ENCODE data around the gene CREBRF. TPM values are rescaled to one million over a fixed set of nuclear protein-coding genes. Genes with fewer than 3 reads are reported as not detected.
"Not testable (repeated sequence)": the region's sequence is repeated elsewhere in the genome, so short reads cannot be mapped to it uniquely, and the experiment has no call there.

CREBRF gene
- total and polyA plus RNA-seq, 2 donors (not counting 3 experiments of a cell fraction or from before 2014, with no cell fraction given) = 2.7 to 8.8 TPM

DNA sequence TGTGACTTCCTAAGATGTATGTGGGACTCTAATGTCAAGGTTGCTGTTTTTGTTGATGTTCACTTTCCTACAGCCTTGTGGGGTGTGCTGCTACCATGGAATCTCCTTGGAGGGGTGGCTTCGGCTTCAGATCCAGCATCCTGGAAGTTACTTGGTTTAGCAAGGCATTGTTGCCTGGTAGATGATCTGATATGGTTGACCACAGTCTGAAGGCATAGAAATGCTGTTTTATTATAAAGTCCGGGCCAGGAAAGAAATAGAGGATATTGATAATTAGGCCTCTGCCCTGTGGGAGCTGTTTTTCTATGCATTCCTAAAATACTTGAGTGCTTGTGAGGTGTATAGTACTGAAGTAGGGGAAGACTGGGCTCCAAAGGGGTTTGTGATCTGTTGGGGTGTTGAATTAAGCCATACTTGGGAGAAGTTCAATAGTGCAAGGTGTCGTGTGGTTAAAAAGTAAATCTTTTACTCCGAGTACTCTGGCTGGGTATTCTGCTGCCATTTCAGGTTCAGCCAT, 27.3 kb upstream of the CREBRF start:
- BruUV-seq (replicated peaks) = no TSS peak
- Histone ChIP-seq H3K4me3 (replicated peaks in 1 of 3; ENCODE audit: insufficient read depth in 1 of 3, low read depth in 1 of 3, low read length in 3 of 3) (no peak overlapping the region), H3K4me1 (ENCODE audit: control insufficient read depth, extremely low read depth, insufficient read depth, low read length) (peaks cover 26% of the 10 kb centered on the region), H3K36me3 (ENCODE audit: control insufficient read depth in 2 of 2, extremely low read depth in 1 of 2, insufficient read depth in 2 of 2, low read length in 2 of 2) (no peaks in the 10 kb centered on the region), H3K27me3 (ENCODE audit: control insufficient read depth in 2 of 2, insufficient read depth in 2 of 2, low read length in 2 of 2) (no peaks in the 10 kb centered on the region), H3K27ac (ENCODE audit: insufficient read depth, low read depth, low read length) (peak overlapping the region; percentile 14), H3K9me1 (replicated peaks; ENCODE audit: control insufficient read depth, extremely low read depth, insufficient read depth, low read length) (no peaks in the 10 kb centered on the region), H2AFZ (ENCODE audit: low read depth, low read length) (no peak overlapping the region), H3K9ac (replicated peaks; ENCODE audit: extremely low read depth, insufficient read depth, low read length) (no peak overlapping the region), H3K79me2 (ENCODE audit: control insufficient read depth, insufficient read depth, low read length) (peaks cover 24% of the 10 kb centered on the region), H3K4me2 (ENCODE audit: insufficient read depth, low read length) (peak overlapping the region; percentile 15), H3K9me3 (replicated peaks; ENCODE audit: control insufficient read depth, insufficient read depth, low read length) (no peaks in the 10 kb centered on the region), H4K20me1 (replicated peaks; ENCODE audit: control insufficient read depth, extremely low read depth, insufficient read depth, low read length) (no peaks in the 10 kb centered on the region)
- ChIA-PET CTCF (interaction anchor here (0.9 to 1.6 kb wide), 8 partner anchors 10 to 107 kb away, joined by 3 to 8 read pairs (median 4); no protein-coding TSS in a partner anchor), POLR2A (no interaction called here)
- intact Hi-C loops (cut with micrococcal nuclease) = loop anchor here (1.0 to 2.0 kb wide), 2 partner anchors 28 to 45 kb away; partner anchors contain the start of gene CREBRF
- TF ChIP-seq JUN (IDR thresholded peaks at IDR 0.05; ENCODE audit: borderline replicate concordance, insufficient read depth, insufficient read length, low read depth) = no peak
- TF ChIP-seq, protein P1, sequence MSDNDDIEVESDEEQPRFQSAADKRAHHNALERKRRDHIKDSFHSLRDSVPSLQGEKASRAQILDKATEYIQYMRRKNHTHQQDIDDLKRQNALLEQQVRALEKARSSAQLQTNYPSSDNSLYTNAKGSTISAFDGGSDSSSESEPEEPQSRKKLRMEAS (IDR thresholded peaks at IDR 0.05; ENCODE audit: insufficient read depth, insufficient read length) = no peak
- FAIRE-seq (no peak), DNase-seq (ENCODE audit: low read depth, low spot score) (peak; percentile 67)
- dilution Hi-C loops (cut with MboI; ENCODE audit: extremely low pct_ligation_motif_present, low sequenced_read_pairs) = no loop called here

DNA sequence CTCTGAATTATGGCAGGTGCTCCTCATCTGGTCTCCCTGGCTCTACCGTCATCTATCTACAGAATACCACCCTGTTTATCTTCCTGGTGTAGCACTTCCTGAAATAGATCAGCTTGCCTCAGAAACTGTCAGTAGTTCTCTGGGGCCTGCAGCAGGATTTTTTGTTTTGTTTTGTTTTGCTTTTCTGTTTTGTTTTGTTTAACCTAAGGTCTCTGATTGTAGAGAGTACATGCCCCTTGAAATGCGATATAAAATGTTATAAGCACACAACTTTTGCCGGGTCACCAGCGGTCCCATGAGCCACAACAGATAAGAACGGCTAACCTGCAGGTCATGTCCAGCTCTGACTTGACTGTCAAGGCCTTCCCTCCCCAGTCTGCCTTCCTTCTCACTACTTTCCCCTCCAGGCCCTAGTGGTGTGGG, 26.6 kb upstream of the CREBRF start:
- POLR2A ChIA-PET = no interaction called here
- Histone ChIP-seq H3K4me1 (ENCODE audit: control insufficient read depth, extremely low read depth, insufficient read depth, low read length) (peaks cover 26% of the 10 kb centered on the region), H2AFZ (ENCODE audit: low read depth, low read length) (no peak overlapping the region), H3K27me3 (ENCODE audit: control insufficient read depth in 2 of 2, insufficient read depth in 2 of 2, low read length in 2 of 2) (no peaks in the 10 kb centered on the region), H3K36me3 (ENCODE audit: control insufficient read depth in 2 of 2, extremely low read depth in 1 of 2, insufficient read depth in 2 of 2, low read length in 2 of 2) (peaks cover 0 to under 1% of the 10 kb centered on the region in 2 experiments), H3K4me3 (replicated peaks in 1 of 3; ENCODE audit: insufficient read depth in 1 of 3, low read depth in 1 of 3, low read length in 3 of 3) (no peak overlapping the region), H3K4me2 (ENCODE audit: insufficient read depth, low read length) (peak overlapping the region; percentile 15), H3K9ac (replicated peaks; ENCODE audit: extremely low read depth, insufficient read depth, low read length) (no peak overlapping the region), H3K27ac (ENCODE audit: insufficient read depth, low read depth, low read length) (peak overlapping the region; percentile 14), H4K20me1 (replicated peaks; ENCODE audit: control insufficient read depth, extremely low read depth, insufficient read depth, low read length) (no peaks in the 10 kb centered on the region), H3K79me2 (ENCODE audit: control insufficient read depth, insufficient read depth, low read length) (peaks cover 22% of the 10 kb centered on the region), H3K9me3 (replicated peaks; ENCODE audit: control insufficient read depth, insufficient read depth, low read length) (no peaks in the 10 kb centered on the region), H3K9me1 (replicated peaks; ENCODE audit: control insufficient read depth, extremely low read depth, insufficient read depth, low read length) (no peaks in the 10 kb centered on the region)
- TF ChIP-seq POLR2A (IDR thresholded peaks at IDR 0.05; ENCODE audit: low read depth, low read length) (no peak), GATA2 (IDR thresholded peaks at IDR 0.05; ENCODE audit: insufficient read depth, insufficient read length, low read depth, low read length) (no peak)
- TF ChIP-seq, protein P1 (IDR thresholded peaks at IDR 0.05; ENCODE audit: insufficient read depth, insufficient read length) = no peak
- CTCF ChIA-PET = interaction anchor here (0.7 to 1.6 kb wide), 10 partner anchors 8 to 106 kb away, joined by 3 to 8 read pairs (median 4); no protein-coding TSS in a partner anchor
- FAIRE-seq = peak; percentile 85
- dilution Hi-C loops (cut with MboI; ENCODE audit: extremely low pct_ligation_motif_present, low sequenced_read_pairs) = no loop called here
- no TSS peak for BruUV-seq (replicated peaks)
- intact Hi-C loops (cut with micrococcal nuclease) = loop anchor here (1.0 to 2.0 kb wide), 2 partner anchors 27 to 45 kb away; partner anchors contain the start of gene CREBRF
- DNase-seq (ENCODE audit: low read depth, low spot score) = peak; percentile 76

DNA sequence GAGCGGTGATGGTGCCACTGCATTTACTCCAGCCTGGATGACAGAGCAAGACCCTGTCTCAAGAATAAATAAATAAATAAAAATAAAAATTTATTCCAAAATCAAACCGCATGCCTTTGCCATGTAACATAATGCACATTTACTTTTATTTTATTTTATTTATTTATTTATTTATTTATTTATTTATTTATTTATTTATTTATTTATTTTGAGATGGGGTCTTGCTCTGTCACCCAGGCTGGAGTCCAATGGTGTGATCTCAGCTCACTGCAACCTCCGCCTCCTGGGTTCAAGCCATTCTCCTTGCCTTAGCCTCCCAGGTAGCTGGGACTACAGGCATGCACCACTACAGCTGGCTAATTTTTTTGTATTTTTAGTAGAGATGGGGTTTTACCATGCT, 24.1 kb upstream of the CREBRF start:
- CTCF ChIA-PET; H3K79me2 ChIP-seq (ENCODE audit: control insufficient read depth, insufficient read depth, low read length); FAIRE-seq; H3K36me3 ChIP-seq (ENCODE audit: control insufficient read depth in 2 of 2, extremely low read depth in 1 of 2, insufficient read depth in 2 of 2, low read length in 2 of 2); dilution Hi-C loops (cut with MboI; ENCODE audit: extremely low pct_ligation_motif_present, low sequenced_read_pairs); H2AFZ ChIP-seq (ENCODE audit: low read depth, low read length); H3K27me3 ChIP-seq (ENCODE audit: control insufficient read depth in 2 of 2, insufficient read depth in 2 of 2, low read length in 2 of 2); H3K9me3 ChIP-seq (replicated peaks; ENCODE audit: control insufficient read depth, insufficient read depth, low read length); intact Hi-C loops (cut with micrococcal nuclease); H3K9ac ChIP-seq (replicated peaks; ENCODE audit: extremely low read depth, insufficient read depth, low read length); BruUV-seq (replicated peaks); H3K9me1 ChIP-seq (replicated peaks; ENCODE audit: control insufficient read depth, extremely low read depth, insufficient read depth, low read length); H3K27ac ChIP-seq (ENCODE audit: insufficient read depth, low read depth, low read length); H4K20me1 ChIP-seq (replicated peaks; ENCODE audit: control insufficient read depth, extremely low read depth, insufficient read depth, low read length); DNase-seq (ENCODE audit: low read depth, low spot score); POLR2A ChIA-PET; H3K4me3 ChIP-seq (replicated peaks in 1 of 3; ENCODE audit: insufficient read depth in 1 of 3, low read depth in 1 of 3, low read length in 3 of 3); H3K4me2 ChIP-seq (ENCODE audit: insufficient read depth, low read length): not testable (repeated sequence)
- H3K4me1 ChIP-seq (ENCODE audit: control insufficient read depth, extremely low read depth, insufficient read depth, low read length) = peaks cover 40% of the 10 kb centered on the region
